Astrocyte (in vitro differentiated cells and primary cell): ENCODE results near the gene LPCAT3. TPM values are rescaled to one million over a fixed set of nuclear protein-coding genes. Genes with fewer than 3 reads are reported as not detected.
"Not testable (repeated sequence)": the region's sequence is repeated elsewhere in the genome, so short reads cannot be mapped to it uniquely, and the experiment has no call there.

Experiments
- DNase-seq: peaks from one replicate; pipeline ENCODE4 v3.0.0-alpha.2; 2010; ENCODE audit warnings: low read depth
- FAIRE-seq: peaks from 2 replicates; lab custom pipeline; 2011; peaks lifted over from hg19 to GRCh38; lab: Jason Lieb, UNC
- H2AFZ ChIP-seq: 2 replicates; pipeline ENCODE4 v1.6.0; 2012; ENCODE audit warnings: low read depth, low read length, inconsistent platforms
- H3K27ac ChIP-seq: 2 replicates; pipeline ENCODE4 v1.5.1; 2011; ENCODE audit warnings: low read depth, low read length, inconsistent platforms
- H3K27me3 ChIP-seq: 2 replicates; pipeline ENCODE4 v1.6.0; 2011; ENCODE audit warnings: low read length, inconsistent platforms; ENCODE audit not compliant: insufficient read depth
- H3K36me3 ChIP-seq: 2 replicates; pipeline ENCODE4 v1.5.1; 2011; ENCODE audit warnings: low read length, inconsistent platforms; ENCODE audit not compliant: insufficient read depth
- H3K4me1 ChIP-seq: 2 replicates; pipeline ENCODE4 v1.5.1; 2011; ENCODE audit warnings: low read length, inconsistent platforms; ENCODE audit not compliant: insufficient read depth
- H3K4me2 ChIP-seq: 2 replicates; pipeline ENCODE4 v1.6.0; 2012; ENCODE audit warnings: low read length, inconsistent platforms
- H3K4me3 ChIP-seq: 2 replicates; pipeline ENCODE4 v1.5.1; 2011; ENCODE audit warnings: low read depth, mild to moderate bottlenecking, low read length, inconsistent platforms; ENCODE audit not compliant: insufficient read depth
- H3K79me2 ChIP-seq: 2 replicates; pipeline ENCODE4 v1.6.0; 2012; ENCODE audit warnings: mild to moderate bottlenecking, low read length, inconsistent platforms; ENCODE audit not compliant: insufficient read depth
- H3K9ac ChIP-seq: 2 replicates; pipeline ENCODE4 v1.6.0; 2012; ENCODE audit warnings: mild to moderate bottlenecking, low read length, inconsistent platforms
- H3K9me3 ChIP-seq: 2 replicates; pipeline ENCODE4 v1.5.1; 2012; ENCODE audit warnings: low read depth, mild to moderate bottlenecking, low read length, inconsistent platforms; ENCODE audit not compliant: insufficient read depth
- H4K20me1 ChIP-seq: 2 replicates; pipeline ENCODE4 v1.6.0; 2012; ENCODE audit warnings: low read length, inconsistent platforms; ENCODE audit not compliant: insufficient read depth
- H3K27ac Mint-ChIP-seq: one replicate; pipeline ENCODE4 v1.8.0; 2021; ENCODE audit warnings: mild to moderate bottlenecking, mixed read lengths; ENCODE audit not compliant: unreplicated experiment
- H3K27me3 Mint-ChIP-seq: one replicate; pipeline ENCODE4 v1.8.0; 2021; ENCODE audit warnings: low read depth, mixed read lengths; ENCODE audit not compliant: unreplicated experiment
- H3K36me3 Mint-ChIP-seq: one replicate; pipeline ENCODE4 v1.8.0; 2021; ENCODE audit warnings: low read depth, mixed read lengths; ENCODE audit not compliant: unreplicated experiment
- H3K4me1 Mint-ChIP-seq: one replicate; pipeline ENCODE4 v1.8.0; 2021; ENCODE audit warnings: low read depth, mixed read lengths; ENCODE audit not compliant: unreplicated experiment
- H3K4me3 Mint-ChIP-seq: one replicate; pipeline ENCODE4 v1.8.0; 2021; ENCODE audit warnings: mild to moderate bottlenecking, moderate library complexity, mixed read lengths; ENCODE audit not compliant: unreplicated experiment
- H3K9me3 Mint-ChIP-seq: one replicate; pipeline ENCODE4 v1.8.0; 2021; ENCODE audit warnings: mild to moderate bottlenecking, mixed read lengths; ENCODE audit not compliant: unreplicated experiment
- CTCF ChIP-seq: IDR thresholded peaks from 2 replicates; pipeline ENCODE4 v1.5.1; 2011; ENCODE audit warnings: low read depth, mild to moderate bottlenecking, inconsistent platforms, low read length, moderate library complexity; ENCODE audit not compliant: insufficient read depth
- EZH2 ChIP-seq: IDR thresholded peaks from 2 replicates; pipeline ENCODE4 v1.6.1; 2012; ENCODE audit warnings: mild to moderate bottlenecking, low read length, inconsistent platforms; ENCODE audit not compliant: insufficient read depth
- total RNA-seq: library from RNA; stranded (reverse); gene quantifications from 2 replicates; pipeline ENCODE4 v1.2.1, GENCODE V29; 2021

Gene LPCAT3
- total RNA-seq, 1 donor from 2014 or later, result 26.2 TPM

GRCh38 chr12:7012024-7012607, 6.2 kb downstream of the LPCAT3 start:
- no peaks in the 10 kb centered on the region for H3K9me3 ChIP-seq
- no peak overlapping the region for H3K27ac ChIP-seq
- Mint-ChIP-seq H3K27ac (no peak overlapping the region), H3K9me3 (no peaks in the 10 kb centered on the region), H3K36me3 (peaks cover 2% of the 10 kb centered on the region), H3K4me3 (no peak overlapping the region), H3K27me3 (no peaks in the 10 kb centered on the region), H3K4me1 (peaks cover 3% of the 10 kb centered on the region)
- peaks cover 5% of the 10 kb centered on the region for H3K36me3 ChIP-seq
- H3K79me2 ChIP-seq, result peaks cover 3% of the 10 kb centered on the region
- H3K4me3 ChIP-seq, result no peak overlapping the region
- no peak overlapping the region for H3K4me2 ChIP-seq
- H3K27me3 ChIP-seq, result no peaks in the 10 kb centered on the region
- H2AFZ ChIP-seq, result no peak overlapping the region
- no peaks in the 10 kb centered on the region for H3K4me1 ChIP-seq
- H3K9ac ChIP-seq, result no peak overlapping the region
- FAIRE-seq, result no peak
- H4K20me1 ChIP-seq, result peaks cover 7% of the 10 kb centered on the region
- TF ChIP-seq EZH2 (no peak), CTCF (no peak)
- no peak for DNase-seq

- not testable (repeated sequence) for H3K4me3 ChIP-seq, H3K9ac ChIP-seq, H3K79me2 ChIP-seq, H3K4me2 ChIP-seq, H3K9me3 Mint-ChIP-seq, H3K27ac Mint-ChIP-seq, H2AFZ ChIP-seq, H3K27ac ChIP-seq, H3K9me3 ChIP-seq, DNase-seq, H3K4me1 Mint-ChIP-seq, H3K27me3 ChIP-seq, H3K4me1 ChIP-seq, FAIRE-seq, H3K4me3 Mint-ChIP-seq, H3K36me3 Mint-ChIP-seq, H3K27me3 Mint-ChIP-seq, H3K36me3 ChIP-seq, H4K20me1 ChIP-seq
Observed at GRCh38 chr12:7011398-7011797, 6.9 kb downstream of the LPCAT3 start.

- Histone ChIP-seq H3K27me3 (no peaks in the 10 kb centered on the region), H3K4me3 (no peak overlapping the region), H3K79me2 (no peaks in the 10 kb centered on the region), H3K4me2 (no peak overlapping the region), H3K36me3 (peaks cover 5% of the 10 kb centered on the region), H3K9ac (no peak overlapping the region), H3K27ac (no peak overlapping the region), H3K4me1 (no peaks in the 10 kb centered on the region), H2AFZ (no peak overlapping the region), H4K20me1 (peaks cover 4% of the 10 kb centered on the region), H3K9me3 (no peaks in the 10 kb centered on the region)
- Mint-ChIP-seq H3K4me1 (no peaks in the 10 kb centered on the region), H3K27ac (no peak overlapping the region), H3K36me3 (peaks cover 2% of the 10 kb centered on the region), H3K9me3 (no peaks in the 10 kb centered on the region), H3K4me3 (no peak overlapping the region), H3K27me3 (no peaks in the 10 kb centered on the region)
- no peak for FAIRE-seq
- DNase-seq, result no peak
- no peak for TF ChIP-seq CTCF
Observed at GRCh38 chr12:7009512-7009911, 8.8 kb downstream of the LPCAT3 start.
